T-helper 2 cell (primary cell): Measurements from ENCODE around the gene NTSR2.

ENCODE experiments used
- DNase-seq, 5 experiments: peaks; one replicate each; pipeline versions ENCODE4 v3.0.0 to v3.0.0-alpha.2; 2012 to 2022

The NTSR2 gene

GRCh38 chr2:11657195-11657594 is 12.8 kb downstream of the NTSR2 start:
- no peak for DNase-seq

- DNase-seq, result no peak
These were observed 13.3 kb downstream of the NTSR2 start for GRCh38 chr2:11656671-11657101.

DNA sequence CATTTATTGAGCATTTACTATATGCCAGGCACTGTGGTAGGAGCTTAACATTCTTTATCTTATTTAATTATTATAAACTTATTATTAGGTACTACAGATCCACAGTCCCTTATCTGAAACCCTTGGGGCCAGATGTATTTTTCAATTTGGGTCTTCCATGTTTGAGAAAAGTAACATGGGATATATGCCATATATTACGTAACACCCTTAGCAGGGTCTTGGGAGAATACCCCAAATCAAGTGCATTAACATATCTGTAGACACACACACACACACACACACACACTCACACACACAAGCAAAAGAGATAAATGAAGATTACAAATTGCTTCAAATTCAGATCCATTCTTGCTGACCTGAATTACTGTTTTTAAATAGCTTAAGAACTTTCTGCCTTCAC is 13.7 kb downstream of the NTSR2 start:
- no peak for DNase-seq

DNA sequence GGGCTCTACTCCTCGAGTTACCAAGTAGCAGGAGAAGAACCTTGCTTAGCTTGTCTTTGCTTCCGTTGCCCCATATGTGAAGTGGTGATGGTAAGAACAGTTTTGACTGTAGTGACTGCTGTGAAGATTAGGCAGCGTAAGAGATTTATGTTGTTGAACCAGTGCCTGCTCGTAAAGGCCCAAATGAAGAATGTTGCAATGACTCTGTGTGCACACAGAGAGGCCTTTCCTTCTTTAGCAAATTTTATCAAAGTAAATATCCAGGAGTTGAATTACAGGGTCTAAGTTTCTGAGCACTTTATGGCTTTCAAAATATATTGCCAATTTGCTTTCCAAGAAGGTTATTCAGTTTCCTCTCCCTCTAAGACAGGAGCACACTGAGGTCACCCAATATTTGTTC is 14.5 kb downstream of the NTSR2 start:
- DNase-seq, result no peak

GRCh38 chr2:11652553-11652952 is 17.4 kb downstream of the NTSR2 start:
- DNase-seq, result no peak

GRCh38 chr2:11651856-11652548 is 18.0 kb downstream of the NTSR2 start:
- DNase-seq, result peak in 1 of 5 experiments; percentile 19

DNA sequence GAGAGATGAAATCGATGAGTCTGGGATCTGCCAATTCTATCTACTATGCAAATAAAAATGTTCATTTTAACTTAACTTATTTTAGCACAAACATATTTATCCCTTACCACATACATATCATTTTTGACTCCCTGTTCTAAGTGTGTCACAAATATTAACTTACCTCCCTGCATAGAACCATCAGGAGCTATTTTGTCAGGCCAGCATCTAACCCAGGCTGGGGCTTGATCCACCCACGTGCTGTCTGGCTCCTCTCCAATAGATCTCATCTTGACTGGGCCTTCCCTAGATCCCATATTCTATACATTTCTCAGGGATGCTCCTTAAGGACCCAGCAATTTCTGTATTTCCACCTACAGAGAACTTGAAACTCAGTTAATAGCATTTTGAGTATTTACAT is 20.9 kb downstream of the NTSR2 start:
- no peak for DNase-seq

DNA sequence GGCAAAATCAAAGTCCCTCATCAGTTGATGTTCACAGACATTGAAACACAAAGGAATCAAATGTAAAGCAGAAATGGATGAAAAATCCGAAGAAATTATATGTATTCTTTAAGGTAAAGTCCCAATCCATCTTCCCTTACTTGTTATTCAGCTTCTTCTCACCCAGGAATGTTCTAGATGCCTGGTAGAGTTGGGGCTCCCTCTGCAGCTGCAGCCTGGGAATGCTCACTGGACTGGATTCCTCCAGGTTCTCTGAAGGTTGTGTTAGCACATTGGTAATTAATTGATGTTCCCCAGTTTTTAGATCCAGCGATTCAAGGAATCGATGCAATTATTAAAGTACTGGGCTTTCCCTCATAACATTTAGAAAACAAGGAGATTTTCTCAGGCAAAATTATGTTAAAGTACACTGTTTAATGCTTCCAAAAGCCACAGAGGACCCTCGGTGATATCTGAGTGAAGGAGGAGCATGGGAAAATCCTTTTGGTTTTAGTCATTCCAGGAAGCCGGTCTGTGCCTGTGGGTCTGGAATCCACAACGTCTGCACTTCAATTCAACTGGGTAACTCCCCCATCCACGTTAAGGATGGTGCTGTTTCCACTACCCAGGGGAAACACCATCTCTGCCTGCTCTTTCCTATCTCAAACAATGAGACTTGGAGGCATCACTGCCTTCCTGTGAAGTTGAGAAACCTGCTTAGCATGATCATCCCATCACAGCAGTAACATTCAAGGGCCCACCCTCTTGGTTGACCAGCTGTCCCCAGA is 22.0 kb downstream of the NTSR2 start:
- DNase-seq, result no peak

DNA sequence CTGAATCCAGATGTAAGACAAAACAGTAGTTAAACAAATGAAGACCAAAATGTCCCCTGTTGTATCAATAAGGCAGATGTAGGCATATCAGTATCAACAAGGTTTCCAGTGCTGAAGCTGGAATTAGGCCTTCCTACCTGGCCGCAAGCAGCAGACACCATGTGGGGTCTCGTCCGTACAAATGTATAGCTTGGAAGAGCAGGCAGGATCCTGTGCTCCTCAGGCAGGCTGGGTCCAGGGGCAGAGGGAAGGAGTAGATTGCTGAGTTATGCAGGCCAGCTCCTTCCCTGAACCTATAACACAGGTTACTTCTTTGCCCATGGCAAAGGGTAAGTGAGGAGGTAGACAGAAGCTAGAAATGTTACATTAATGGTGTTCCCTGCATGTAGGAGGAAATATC is 23.5 kb downstream of the NTSR2 start:
- no peak for DNase-seq

DNA sequence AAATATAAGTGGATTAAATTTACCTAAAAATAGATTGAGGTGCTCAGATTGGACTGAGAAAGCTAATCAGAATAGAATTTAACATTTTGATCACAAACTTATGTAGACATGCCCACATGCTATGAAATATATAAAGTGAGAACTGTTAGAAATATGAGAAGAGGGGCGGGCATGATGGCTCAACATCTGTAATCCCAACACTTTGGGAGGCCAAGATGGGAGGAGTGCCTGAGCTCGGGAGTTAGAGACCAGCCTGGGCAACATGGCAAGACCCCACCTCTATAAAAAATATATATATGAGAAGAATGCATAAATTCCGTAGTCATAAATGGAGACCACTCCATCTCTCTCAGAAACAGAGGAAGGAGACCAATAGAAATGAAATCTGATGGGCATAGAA is 25.7 kb downstream of the NTSR2 start:
- no peak for DNase-seq

- DNase-seq, result no peak
These were observed 27.0 kb downstream of the NTSR2 start for GRCh38 chr2:11642972-11643371.

DNA sequence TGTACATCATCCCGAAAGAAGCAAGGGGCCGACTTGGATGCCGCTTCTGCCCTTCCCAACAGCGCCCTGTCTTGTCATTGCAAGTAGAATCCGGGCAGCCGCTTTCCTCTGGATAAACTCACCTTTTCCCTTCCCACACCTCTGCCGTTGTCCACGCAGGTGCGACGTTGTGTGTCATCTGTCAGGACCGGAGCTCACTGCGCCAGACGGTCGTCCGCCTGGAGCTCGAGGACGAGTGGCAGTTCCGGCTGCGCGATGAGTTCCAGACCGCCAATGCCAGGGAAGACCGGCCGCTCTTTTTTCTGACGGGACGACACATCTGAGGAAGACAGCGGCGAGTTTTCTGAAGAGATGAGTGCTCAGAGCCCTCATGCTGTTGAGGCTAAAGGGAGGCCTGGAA is 29.9 kb downstream of the NTSR2 start:
- no peak for DNase-seq

- no peak for DNase-seq
These were observed 30.5 kb downstream of the NTSR2 start for GRCh38 chr2:11639503-11639902.

DNA sequence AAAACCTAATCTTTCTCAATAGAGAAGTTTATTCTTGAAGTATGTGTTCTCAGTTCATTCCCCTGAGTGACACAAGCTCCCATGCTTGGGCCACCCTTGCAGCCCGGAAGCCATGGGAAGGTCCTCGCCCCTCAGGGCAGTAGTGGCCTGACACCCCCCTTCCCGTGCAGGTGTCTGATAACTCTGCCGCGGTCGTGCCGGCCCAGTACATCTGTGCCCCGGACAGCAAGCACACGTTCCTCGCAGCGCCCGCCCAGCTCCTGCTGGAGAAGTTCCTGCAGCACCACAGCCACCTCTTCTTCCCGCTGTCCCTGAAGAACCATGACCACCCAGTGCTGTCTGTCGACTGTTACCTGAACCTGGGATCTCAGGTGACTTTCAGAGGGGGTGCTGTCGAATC is 32.4 kb downstream of the NTSR2 start:
- DNase-seq, result no peak

DNA sequence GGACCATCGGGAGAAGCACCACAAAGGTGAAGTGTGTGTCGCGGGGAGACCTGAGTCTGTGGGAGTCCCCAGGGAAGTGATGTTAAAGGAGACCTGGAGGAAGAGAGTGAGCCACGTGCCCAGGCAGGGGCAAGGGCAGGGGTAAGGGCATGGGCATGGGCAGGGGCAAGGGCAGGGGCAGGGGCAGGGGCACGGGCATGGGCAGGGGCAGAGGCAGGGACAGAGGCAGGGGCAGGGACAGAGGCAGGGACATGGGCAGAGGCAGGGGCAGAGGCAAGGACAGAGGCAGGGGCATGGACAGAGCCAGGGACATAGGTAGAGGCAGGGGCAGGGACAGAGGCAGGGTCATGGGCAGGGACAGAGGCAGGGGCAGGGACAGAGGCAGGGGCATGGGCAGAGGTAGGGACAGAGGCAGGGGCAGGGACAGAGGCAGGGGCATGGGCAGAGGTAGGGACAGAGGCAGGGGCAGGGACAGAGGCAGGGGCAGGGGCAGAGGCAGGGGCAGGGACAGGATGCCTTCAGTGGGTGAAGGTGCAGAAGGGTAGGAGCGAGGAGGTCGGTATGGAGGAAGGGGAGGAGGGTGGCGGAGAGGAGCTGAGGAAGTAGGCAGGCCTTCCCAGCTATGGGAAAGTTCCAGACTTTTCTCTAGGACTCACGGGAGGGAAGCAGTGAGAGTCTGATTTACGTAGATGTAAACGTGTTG is 33.3 kb downstream of the NTSR2 start:
- DNase-seq, result no peak

GRCh38 chr2:11635141-11635540 is 34.9 kb downstream of the NTSR2 start:
- no peak for DNase-seq

DNA sequence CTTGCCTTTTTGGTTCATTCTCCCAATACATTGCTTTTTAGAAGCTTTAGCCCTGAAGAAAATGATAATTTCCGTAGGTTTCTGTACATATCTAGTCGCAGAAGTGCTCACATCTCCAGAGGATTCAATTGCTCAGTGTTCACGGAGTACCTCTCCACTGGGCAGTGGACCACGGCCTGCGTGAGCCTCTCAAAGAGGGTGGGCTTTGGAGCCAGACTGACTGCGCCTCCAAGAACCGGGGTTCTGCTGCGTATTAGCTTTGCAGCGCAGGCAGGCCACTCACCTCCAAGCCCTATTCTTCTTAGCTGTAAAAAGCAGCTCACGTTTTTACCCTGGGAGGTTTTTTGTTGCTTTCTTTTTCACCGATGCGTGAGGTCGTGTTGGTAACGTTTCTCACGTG is 35.4 kb downstream of the NTSR2 start:
- no peak for DNase-seq

- no peak for DNase-seq
These were observed 36.0 kb downstream of the NTSR2 start for GRCh38 chr2:11633923-11634478.

DNA sequence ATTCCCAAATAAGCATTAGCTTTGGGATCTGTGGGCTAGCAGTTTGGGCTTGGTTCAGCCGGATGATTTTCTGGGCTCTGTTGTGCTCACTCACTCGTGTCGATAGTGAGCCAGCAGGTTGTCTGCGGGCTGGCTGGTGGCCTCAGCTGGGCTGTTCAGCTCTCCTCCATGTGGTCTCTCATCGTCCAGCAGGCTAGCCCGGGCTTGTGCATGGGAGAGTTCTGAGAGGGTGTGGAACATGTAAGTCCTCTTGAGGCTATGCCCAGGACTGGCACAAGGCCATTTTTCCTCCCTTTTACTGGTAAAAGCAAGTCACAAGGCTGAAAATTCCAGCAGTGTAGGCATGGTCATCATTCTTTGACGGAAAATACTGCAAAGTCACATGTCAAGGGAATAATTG is 38.5 kb downstream of the NTSR2 start:
- DNase-seq, result no peak

- no peak for DNase-seq
These were observed 39.1 kb downstream of the NTSR2 start for GRCh38 chr2:11630855-11631254.

DNA sequence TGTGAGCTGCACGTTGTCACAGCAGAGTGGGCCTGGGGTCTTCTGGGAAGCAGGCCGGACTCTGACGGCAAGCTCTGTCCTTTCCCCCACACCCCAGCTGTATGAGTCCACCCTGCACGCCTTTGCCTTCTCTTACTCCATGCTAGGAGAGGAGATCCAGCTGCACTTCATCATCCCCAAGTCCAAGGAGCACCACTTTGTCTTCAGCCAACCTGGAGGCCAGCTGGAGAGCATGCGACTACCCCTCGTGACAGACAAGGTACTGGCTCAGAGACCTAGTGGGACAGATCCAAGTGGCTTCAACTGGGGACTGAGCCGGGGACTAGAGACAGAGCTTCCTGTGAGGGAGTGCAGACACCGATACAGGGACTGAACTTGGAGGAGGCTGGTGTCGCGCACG is 40.1 kb downstream of the NTSR2 start:
- no peak for DNase-seq

- no peak for DNase-seq
These were observed 40.8 kb downstream of the NTSR2 start for GRCh38 chr2:11629215-11629614.

DNA sequence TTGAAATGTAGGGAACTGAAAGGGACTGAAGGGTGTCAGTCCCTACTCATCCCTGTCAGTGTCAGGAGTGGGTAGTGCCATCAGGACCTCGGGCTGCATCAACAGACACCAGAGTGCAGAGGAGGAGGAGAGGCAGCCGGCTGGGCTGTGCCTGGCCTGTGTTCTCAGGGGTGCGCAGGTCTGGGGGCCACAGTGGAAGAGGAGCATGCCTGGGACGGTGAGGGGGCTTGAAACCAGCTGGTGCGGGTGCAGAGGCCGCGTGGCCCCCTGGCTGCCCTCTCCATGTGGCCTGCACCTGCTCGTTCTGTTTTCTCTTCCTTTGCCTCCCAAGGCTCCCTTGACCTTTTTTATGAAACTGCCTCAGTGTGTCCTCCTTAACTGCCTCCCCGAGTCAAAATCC is 41.3 kb downstream of the NTSR2 start:
- DNase-seq, result no peak

DNA sequence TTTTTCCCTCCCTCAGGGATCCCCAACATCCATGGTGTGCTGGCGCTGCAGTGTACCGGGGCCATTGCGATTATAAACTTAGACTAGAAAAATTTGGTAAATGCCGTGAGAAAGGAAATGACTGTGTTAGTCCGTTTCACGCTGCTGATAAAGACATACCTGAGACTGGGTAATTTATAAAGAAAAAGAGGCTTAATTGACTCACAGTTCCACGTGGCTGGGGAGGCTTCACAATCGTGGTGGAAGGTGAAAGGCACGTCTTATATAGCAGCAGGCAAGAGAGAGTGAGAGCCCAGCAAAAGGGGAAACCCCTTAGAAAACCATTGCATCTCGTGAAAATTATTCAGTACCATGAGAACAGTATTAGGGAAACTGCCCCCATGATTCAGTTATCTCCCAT is 44.3 kb downstream of the NTSR2 start:
- DNase-seq, result no peak
